Cortex of kidney (tissue), 1 donor: ENCODE data around the gene CNIH3.
"Not testable (repeated sequence)": the region's sequence is repeated elsewhere in the genome, so short reads cannot be mapped to it uniquely, and the experiment has no call there.

ENCODE experiments used
- DNase-seq: peaks from one replicate; lab custom pipeline; 2025; lab: John Stamatoyannopoulos, UW

CNIH3 gene

DNA sequence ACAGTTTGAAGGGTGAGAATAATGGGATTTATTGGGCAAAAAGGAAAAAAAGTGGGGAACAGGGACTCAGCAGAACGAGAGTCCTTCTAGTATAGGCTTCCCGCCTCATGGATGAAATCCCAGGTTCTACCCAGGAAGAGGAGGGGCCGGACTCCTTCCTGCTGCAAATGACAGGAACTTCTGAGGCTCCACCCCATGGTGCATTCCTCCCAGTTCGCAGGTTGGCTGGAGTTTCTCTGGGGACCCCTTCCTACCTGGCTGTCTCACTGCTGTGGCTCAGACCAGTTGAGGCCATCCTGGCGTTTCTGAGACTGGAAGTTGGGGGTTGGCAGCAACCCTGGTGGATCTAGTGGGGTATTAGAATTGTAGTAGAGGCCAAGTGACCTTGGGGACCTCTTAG lies 27.5 kb downstream of the CNIH3 start:
- DNase-seq = no peak

GRCh38 chr1:224644553-224645154 lies 28.5 kb downstream of the CNIH3 start:
- DNase-seq = no peak

- no peak for DNase-seq
Observed at GRCh38 chr1:224647449-224647848, 31.3 kb downstream of the CNIH3 start.

- no peak for DNase-seq
Observed at GRCh38 chr1:224650290-224650689, 34.2 kb downstream of the CNIH3 start.

GRCh38 chr1:224651188-224651587 lies 35.1 kb downstream of the CNIH3 start:
- DNase-seq = no peak

GRCh38 chr1:224656392-224656791 lies 40.3 kb downstream of the CNIH3 start:
- DNase-seq = no peak

- no peak for DNase-seq
Observed at GRCh38 chr1:224660074-224660473, 44.0 kb downstream of the CNIH3 start.

GRCh38 chr1:224662870-224663269 lies 46.8 kb downstream of the CNIH3 start:
- no peak for DNase-seq

DNA sequence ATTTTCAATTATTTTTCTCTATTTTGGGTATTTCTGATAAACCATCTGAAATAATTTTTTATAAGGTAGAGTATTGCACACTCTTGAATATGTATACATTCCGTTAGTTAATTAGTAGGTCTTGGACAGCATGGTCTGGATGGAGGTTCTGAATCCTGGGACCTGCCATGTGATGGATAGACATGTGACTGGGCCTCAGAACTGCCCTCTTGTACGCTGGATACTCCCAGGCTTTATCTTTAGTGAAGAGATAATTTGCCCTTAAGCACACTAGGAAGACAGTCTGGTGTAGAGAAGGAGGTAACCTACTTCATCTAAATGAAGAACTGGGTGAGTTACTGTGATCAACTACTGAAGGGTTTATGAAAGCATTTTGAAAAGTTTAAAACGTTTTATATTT lies 48.9 kb downstream of the CNIH3 start:
- no peak for DNase-seq

GRCh38 chr1:224666078-224666477 lies 50.0 kb downstream of the CNIH3 start:
- no peak for DNase-seq

DNA sequence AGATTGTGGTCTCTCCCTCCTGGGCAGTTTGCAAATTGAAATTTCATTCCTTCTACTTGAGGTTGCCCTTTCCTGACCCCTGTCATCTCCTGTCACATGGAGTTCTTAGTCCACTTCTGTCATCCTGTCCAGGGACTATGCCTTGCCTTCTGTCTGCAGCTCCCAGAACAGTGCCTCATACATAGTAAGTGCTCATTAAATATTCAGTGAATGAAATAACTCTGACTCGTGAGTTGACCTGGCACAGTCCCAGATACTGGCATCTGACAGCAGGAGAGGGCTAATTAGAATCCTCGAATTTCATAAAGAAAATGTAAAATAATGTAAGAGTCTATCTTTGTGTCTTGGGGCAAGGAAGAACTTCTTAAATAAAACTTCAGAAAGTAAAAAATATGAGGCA lies 50.8 kb downstream of the CNIH3 start:
- no peak for DNase-seq

- no peak for DNase-seq
Observed at GRCh38 chr1:224668984-224669383, 52.9 kb downstream of the CNIH3 start.

- no peak for DNase-seq
Observed at GRCh38 chr1:224669403-224669802, 53.3 kb downstream of the CNIH3 start.

GRCh38 chr1:224670506-224670905 lies 54.4 kb downstream of the CNIH3 start:
- DNase-seq = no peak

DNA sequence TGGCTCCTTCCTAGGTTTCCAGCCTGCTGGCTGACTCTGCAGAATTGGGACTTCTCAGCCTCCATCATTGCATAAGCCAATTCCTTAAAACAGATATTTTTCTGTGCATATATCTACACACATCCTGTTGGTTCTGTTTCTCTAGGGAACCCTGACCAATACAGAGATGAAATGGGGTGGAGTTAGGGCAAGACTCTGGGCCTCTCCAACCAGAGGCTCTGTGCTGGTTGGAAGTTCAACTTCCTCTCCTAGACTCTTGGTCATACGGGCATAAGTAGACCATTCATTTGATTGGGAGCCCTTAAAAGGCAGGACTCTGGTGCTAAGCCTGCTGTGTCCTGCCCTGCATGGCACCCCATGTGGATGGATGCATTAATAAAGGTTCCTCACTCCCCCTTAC lies 55.0 kb downstream of the CNIH3 start:
- no peak for DNase-seq

DNA sequence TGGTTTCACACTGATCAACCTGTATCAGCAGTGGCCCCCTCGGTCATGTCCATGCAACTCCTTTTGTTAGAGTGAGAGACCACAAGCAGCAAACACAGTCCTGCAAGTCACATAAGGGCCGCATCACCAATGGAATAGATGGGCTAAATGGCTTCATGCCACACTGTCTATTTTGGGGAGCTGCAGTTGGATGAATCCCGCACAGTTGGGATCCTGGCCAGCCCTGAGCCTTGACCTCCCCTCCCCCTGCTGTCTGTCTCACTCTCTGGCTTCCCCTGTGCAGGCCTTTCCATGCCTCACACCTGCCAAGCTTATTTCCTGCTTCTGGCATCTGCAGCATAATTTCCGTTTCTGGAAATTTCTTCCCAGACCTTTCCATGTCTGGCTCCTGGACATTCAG lies 57.0 kb downstream of the CNIH3 start:
- DNase-seq = no peak

- no peak for DNase-seq
Observed at GRCh38 chr1:224675590-224675989, 59.5 kb downstream of the CNIH3 start.

- no peak for DNase-seq
Observed at GRCh38 chr1:224676551-224676950, 60.4 kb downstream of the CNIH3 start.

GRCh38 chr1:224678168-224678567 lies 62.1 kb downstream of the CNIH3 start:
- no peak for DNase-seq

GRCh38 chr1:224679606-224680005 lies 63.5 kb downstream of the CNIH3 start:
- DNase-seq = no peak

DNA sequence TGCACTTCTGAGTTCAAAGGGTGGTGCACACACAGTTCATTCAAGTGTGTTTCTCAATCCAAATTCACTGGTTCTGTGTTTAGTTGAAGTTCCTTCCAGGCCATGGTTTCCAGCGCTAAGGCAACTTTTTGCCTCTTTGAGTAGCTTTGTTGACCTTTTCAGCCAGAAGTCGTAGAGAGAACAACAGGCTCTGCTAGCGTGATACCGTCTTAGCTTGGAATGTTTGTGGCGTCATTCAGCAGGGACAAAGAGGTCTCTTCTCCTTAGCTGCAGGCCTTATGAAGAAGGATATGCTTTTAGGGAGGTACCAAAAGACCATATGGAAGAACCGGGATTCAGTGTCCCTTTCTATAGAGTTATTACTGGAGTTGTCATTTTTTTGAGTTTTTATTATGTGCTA lies 65.7 kb downstream of the CNIH3 start:
- DNase-seq = no peak

- DNase-seq = no peak
Observed at GRCh38 chr1:224683936-224684335, 67.8 kb downstream of the CNIH3 start.

GRCh38 chr1:224684979-224685425 lies 68.9 kb downstream of the CNIH3 start:
- no peak for DNase-seq

DNA sequence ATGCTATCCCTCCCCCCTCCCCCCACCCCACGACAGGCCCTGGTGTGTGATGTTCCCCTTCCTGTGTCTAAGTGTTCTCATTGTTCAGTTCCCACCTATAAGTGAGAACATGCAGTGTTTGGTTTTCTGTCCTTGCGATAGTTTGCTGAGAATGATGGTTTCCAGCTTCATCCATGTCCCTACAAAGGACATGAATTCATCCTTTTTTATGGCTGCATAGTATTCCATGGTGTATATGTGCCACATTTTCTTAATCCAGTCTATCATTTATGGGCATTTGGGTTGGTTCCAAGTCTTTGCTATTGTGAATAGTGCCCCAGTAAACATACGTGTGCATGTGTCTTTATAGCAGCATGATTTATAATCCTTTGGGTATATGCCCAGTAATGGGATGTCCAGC lies 70.0 kb downstream of the CNIH3 start:
- not testable (repeated sequence) for DNase-seq

DNA sequence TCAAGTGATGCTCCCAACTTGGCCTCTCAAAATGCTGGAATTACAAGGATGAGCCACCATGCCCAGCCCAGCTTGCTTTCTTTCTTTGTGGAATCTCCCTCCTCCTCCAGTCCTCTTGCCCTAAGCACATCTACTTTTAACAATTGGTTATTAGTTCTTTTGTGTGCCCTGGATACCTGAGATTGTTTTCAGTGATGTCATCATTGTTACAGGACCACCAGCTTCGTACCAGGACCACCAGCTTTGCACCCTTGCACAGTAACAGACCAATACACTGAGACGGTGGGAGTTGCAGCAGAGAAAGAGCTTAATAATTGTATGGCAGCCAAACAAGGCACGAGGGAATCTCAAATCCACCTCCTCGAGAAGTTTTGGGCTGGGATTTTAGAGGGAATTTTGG lies 71.3 kb downstream of the CNIH3 start:
- DNase-seq = no peak
